Glomerular visceral epithelial cell (primary cell): ENCODE data around the gene KPRP.

ENCODE experiments used
- DNase-seq: peaks from one replicate; pipeline ENCODE4 v3.0.0-alpha.2; 2016; ENCODE audit errors: extremely low spot score

Gene KPRP

GRCh38 chr1:152770411-152770810 is 12.6 kb downstream of the KPRP start:
- no peak for DNase-seq

GRCh38 chr1:152774875-152775274 is 17.1 kb downstream of the KPRP start, which contains the start of gene LCE1F:
TSS of gene LCE1F (plus strand) at chr1:152775140. CDS start at chr1:152776372, 1,232 bp downstream.
- no peak for DNase-seq

- DNase-seq: no peak
Measured at GRCh38 chr1:152776361-152776760, 18.5 kb downstream of the KPRP start.

GRCh38 chr1:152777510-152778137 is 19.8 kb downstream of the KPRP start:
- no peak for DNase-seq

- DNase-seq: no peak
Measured at GRCh38 chr1:152783095-152783494, 25.3 kb downstream of the KPRP start.

- no peak for DNase-seq
Measured at GRCh38 chr1:152786077-152786476, 28.3 kb downstream of the KPRP start, which contains the start of gene LCE1E. TSS of gene LCE1E (plus strand) at chr1:152786257. CDS start at chr1:152787300, 1,043 bp downstream.

GRCh38 chr1:152795686-152796085 is 37.9 kb downstream of the KPRP start:
- DNase-seq: no peak

GRCh38 chr1:152796421-152796820 is 38.6 kb downstream of the KPRP start, which contains the start of gene LCE1D:
TSS of gene LCE1D (plus strand) at chr1:152796721. CDS start at chr1:152797795, 1,074 bp downstream.
- no peak for DNase-seq

- no peak for DNase-seq
Measured at GRCh38 chr1:152801333-152801732, 43.5 kb downstream of the KPRP start.

GRCh38 chr1:152806576-152806975 is 48.8 kb downstream of the KPRP start, which contains the start of gene LCE1C:
TSS of gene LCE1C (minus strand) at chr1:152806651. CDS start at chr1:152805478, 1,173 bp downstream.
- DNase-seq: no peak

GRCh38 chr1:152811050-152811449 is 53.2 kb downstream of the KPRP start:
- DNase-seq: no peak
